SK-N-SH (cell line): ENCODE measurements around the gene AIRE. TPM values are rescaled to one million over a fixed set of nuclear protein-coding genes. Genes with fewer than 3 reads are reported as not detected.

Experiments used
- CTCF ChIA-PET: fragments of 300-600, 350-600 bp; formaldehyde crosslinking; extraction: SDS; loops from one replicate; lab custom pipeline; 2021; lab: Yijun Ruan, JAX
- POLR2A ChIA-PET: fragments of 350-600 bp; sonication (Branson Sonifier 250); formaldehyde crosslinking; extraction: SDS; loops from one replicate; lab custom pipeline; 2020; ENCODE audit warnings: antibody characterized with exemption, inconsistent platforms; lab: Yijun Ruan, JAX
- DNase-seq: peaks from one replicate; pipeline ENCODE4 v3.0.0; 2012
- H2AFZ ChIP-seq: fragments of 200-600 bp; sonication (generic); 2 replicates; pipeline ENCODE4 v1.8.1; 2016; ENCODE audit warnings: antibody characterized with exemption, mild to moderate bottlenecking, low read depth
- H3F3A ChIP-seq: fragments of 200-600 bp; sonication (generic); replicated peaks from 2 replicates; pipeline ENCODE3; 2016; ENCODE audit warnings: antibody characterized with exemption, mild to moderate bottlenecking; ENCODE audit not compliant: insufficient read depth
- H3K27ac ChIP-seq, 2 experiments: fragments of 200-500 bp in 1 of 2; fragments of 200-600 bp in 1 of 2; sonication (Bioruptor generic) in 1 of 2; sonication (generic), shearing (Covaris generic) in 1 of 2; 2 replicates each; pipeline versions ENCODE4 v1.5.1 to v1.6.1; 2014 to 2016; ENCODE audit warnings: low read depth in 2 of 2, inconsistent platforms in 1 of 2, low read length in 1 of 2, mild to moderate bottlenecking in 1 of 2, mixed read lengths in 1 of 2
- H3K27me3 ChIP-seq: fragments of 200-600 bp; sonication (generic), shearing (Covaris generic); 2 replicates; pipeline ENCODE4 v1.6.1; 2016; ENCODE audit warnings: mixed run types; ENCODE audit not compliant: insufficient read depth
- H3K36me3 ChIP-seq, 2 experiments: fragments of 200-500 bp in 1 of 2; fragments of 200-600 bp in 1 of 2; sonication (Bioruptor generic) in 1 of 2; sonication (generic) in 1 of 2; replicated peaks in 1 of 2; 2 replicates each; pipeline versions ENCODE3 to v1.5.1; 2014 to 2016; ENCODE audit warnings: low read length in 1 of 2, mild to moderate bottlenecking in 1 of 2; ENCODE audit not compliant: insufficient read depth in 2 of 2, control insufficient read depth in 1 of 2
- H3K4me1 ChIP-seq, 2 experiments: fragments of 200-500 bp in 1 of 2; fragments of 200-600 bp in 1 of 2; sonication (Bioruptor generic) in 1 of 2; sonication (generic), shearing (Covaris generic) in 1 of 2; 2 replicates each; pipeline versions ENCODE4 v1.5.1 to v1.6.1; 2014 to 2016; ENCODE audit warnings: low read depth in 1 of 2, low read length in 1 of 2, mixed run types in 1 of 2; ENCODE audit not compliant: insufficient read depth in 2 of 2, control insufficient read depth in 1 of 2
- H3K4me2 ChIP-seq: fragments of 200-600 bp; sonication (generic), shearing (Covaris generic); 2 replicates; pipeline ENCODE4 v1.6.1; 2017; ENCODE audit warnings: mixed run types
- H3K4me3 ChIP-seq, 2 experiments: fragments of 200-500 bp in 1 of 2; fragments of 200-600 bp in 1 of 2; sonication (Bioruptor generic) in 1 of 2; sonication (generic), shearing (Covaris generic) in 1 of 2; 2 replicates each; pipeline versions ENCODE4 v1.5.1 to v1.8.1; 2014 to 2016; ENCODE audit warnings: low read depth in 2 of 2, inconsistent platforms in 1 of 2, low read length in 1 of 2, mild to moderate bottlenecking in 1 of 2, mixed read lengths in 1 of 2, moderate library complexity in 1 of 2
- H3K79me2 ChIP-seq: fragments of 200-600 bp; sonication (generic); 2 replicates; pipeline ENCODE4 v1.8.1; 2017; ENCODE audit warnings: mild to moderate bottlenecking; ENCODE audit not compliant: insufficient read depth
- H3K9ac ChIP-seq: fragments of 200-600 bp; sonication (generic); 2 replicates; pipeline ENCODE4 v1.6.1; 2017; ENCODE audit warnings: mixed run types
- H3K9me2 ChIP-seq: fragments of 200-600 bp; sonication (generic); 2 replicates; pipeline ENCODE4 v1.6.1; 2017; ENCODE audit warnings: mixed run types
- H3K9me3 ChIP-seq: fragments of 200-600 bp; sonication (generic); 2 replicates; pipeline ENCODE4 v1.6.1; 2017; ENCODE audit warnings: mixed run types, mild to moderate bottlenecking, moderate library complexity
- H4K20me1 ChIP-seq: fragments of 200-600 bp; sonication (generic); 2 replicates; pipeline ENCODE4 v1.6.1; 2017; ENCODE audit warnings: mild to moderate bottlenecking, mixed run types; ENCODE audit not compliant: insufficient read depth
- CHD2 ChIP-seq: fragments of 150-350 bp; IDR thresholded peaks from 2 replicates; pipeline ENCODE4 v1.6.1; 2018; ENCODE audit warnings: low read length; ENCODE audit not compliant: partially characterized antibody
- CTCF ChIP-seq: fragments of 200-600 bp; sonication (generic); IDR thresholded peaks from 2 replicates; pipeline ENCODE4 v1.6.1; 2017; ENCODE audit warnings: antibody characterized with exemption, mild to moderate bottlenecking, moderate library complexity
- EP300 ChIP-seq, 2 experiments: IDR thresholded peaks; 2 replicates each; pipeline versions ENCODE4 v1.4.0 to v1.6.1; 2012; ENCODE audit warnings: borderline replicate concordance in 1 of 2, low read depth in 1 of 2, low read length in 1 of 2
- FOSL2 ChIP-seq: IDR thresholded peaks from 2 replicates; pipeline ENCODE4 v1.4.0; 2012; ENCODE audit warnings: low read depth, mild to moderate bottlenecking, moderate library complexity, borderline replicate concordance
- FOXJ3 ChIP-seq: sonication (generic); formaldehyde crosslinking; IDR thresholded peaks from 2 replicates; pipeline ENCODE4 v1.5.1; 2020; ENCODE audit warnings: mild to moderate bottlenecking, missing genetic modification reagents
- GABPA ChIP-seq: IDR thresholded peaks from 2 replicates; pipeline ENCODE4 v1.4.0; 2012; ENCODE audit warnings: low read depth, mild to moderate bottlenecking
- IRF3 ChIP-seq: fragments of 150-350 bp; IDR thresholded peaks from 2 replicates; pipeline ENCODE4 v1.6.1; 2016; ENCODE audit warnings: mild to moderate bottlenecking, low read depth, low read length
- MEF2A ChIP-seq: IDR thresholded peaks from 2 replicates; pipeline ENCODE4 v1.4.0; 2012; ENCODE audit warnings: low read depth, borderline replicate concordance
- NRF1 ChIP-seq: IDR thresholded peaks from 2 replicates; pipeline ENCODE4 v1.6.1; 2012; ENCODE audit warnings: low read depth, mild to moderate bottlenecking, low read length
- PBX3 ChIP-seq: IDR thresholded peaks from 2 replicates; pipeline ENCODE4; 2012
- RAD21 ChIP-seq: IDR thresholded peaks from 2 replicates; pipeline ENCODE4 v1.6.1; 2012; ENCODE audit warnings: mild to moderate bottlenecking, low read length
- TAF1 ChIP-seq: IDR thresholded peaks from 2 replicates; pipeline ENCODE4 v1.6.1; 2012; ENCODE audit warnings: low read depth, mild to moderate bottlenecking, low read length, moderate library complexity, borderline replicate concordance
- TCF12 ChIP-seq: IDR thresholded peaks from 2 replicates; pipeline ENCODE4 v1.4.0; 2012
- USF1 ChIP-seq: IDR thresholded peaks from 2 replicates; pipeline ENCODE4 v1.4.0; 2012; ENCODE audit warnings: low read depth, borderline replicate concordance
- ZBTB33 ChIP-seq: IDR thresholded peaks from 2 replicates; pipeline ENCODE4 v1.4.0; 2012; ENCODE audit warnings: low read depth, borderline replicate concordance
- WGBS: methylation state at CpG from one replicate; pipeline ENCODE4 v1.1.6; 2017; ENCODE audit warnings: low lambda C conversion rate; 5-methylcytosine and 5-hydroxymethylcytosine counted together
- polyA plus RNA-seq, 3 experiments: library from polyadenylated mRNA; depleted of rRNA; stranded (reverse); fragments of >200 nt; gene quantifications; 2 replicates each; pipeline ENCODE4 v1.2.3, GENCODE V29; 2012

The AIRE gene
- polyA plus RNA-seq, 1 of the 3 experiments (the other 2 are of a cell fraction) = not detected

GRCh38 chr21:44326716-44327602 is 41.3 kb downstream of the AIRE start:
- peak; percentile 59 for DNase-seq
- no peaks in the 10 kb centered on the region for H4K20me1 ChIP-seq
- H3K9me2 ChIP-seq = no peaks in the 10 kb centered on the region
- H3K9ac ChIP-seq = no peak overlapping the region
- no peak overlapping the region for H3K4me2 ChIP-seq
- H3K27ac ChIP-seq = no peak overlapping the region
- no peaks in the 10 kb centered on the region for H3K79me2 ChIP-seq
- H3K36me3 ChIP-seq = peaks cover 0 to 36% of the 10 kb centered on the region in 2 experiments
- no peaks in the 10 kb centered on the region for H3K27me3 ChIP-seq
- no peaks in the 10 kb centered on the region for H3K9me3 ChIP-seq
- CTCF ChIA-PET = interaction anchor here (1.1 to 1.6 kb wide), 2 partner anchors 23 to 30 kb away, joined by 3 to 6 read pairs; no protein-coding TSS in a partner anchor
- H3K4me1 ChIP-seq = peaks cover 0 to 11% of the 10 kb centered on the region in 2 experiments; a peak in 1 of 4 replicates
- 100% methylated on average over 2 of the region's 26 CpGs for WGBS
- TF ChIP-seq EP300 (IDR thresholded peaks at IDR 0.05; ENCODE audit: borderline replicate concordance in 1 of 2, low read depth in 1 of 2, low read length in 1 of 2) (no peak), RAD21 (no peak), FOXJ3 (no peak), IRF3 (no peak), TAF1 (no peak), NRF1 (no peak), PBX3 (no peak), MEF2A (no peak), GABPA (no peak), CTCF (no peak), USF1 (no peak), FOSL2 (no peak), TCF12 (no peak), CHD2 (no peak), ZBTB33 (no peak)
- TF ChIP-seq, all 33 proteins: peak for 0
- POLR2A ChIA-PET = no interaction called here
- Histone ChIP-seq H3F3A (no peaks in the 10 kb centered on the region), H3K4me3 (no peak overlapping the region), H2AFZ (no peak overlapping the region)
